Transverse colon (tissue), 4 donors: Measurements from ENCODE around the gene KLHL29. TPM values are rescaled to one million over a fixed set of nuclear protein-coding genes. Genes with fewer than 3 reads are reported as not detected.

Experiments
- DNase-seq: peaks from one replicate; pipeline ENCODE4 v3.0.0-alpha.2; 2019
- H3K27ac ChIP-seq, 4 donors: fragments of 200-600 bp; sonication (generic); 2 replicates each; pipeline ENCODE4 v1.5.1; 2016 to 2018; ENCODE audit warnings: inconsistent platforms in 4 of 4
- H3K27me3 ChIP-seq: fragments of 200-600 bp; sonication (generic); 2 replicates; pipeline ENCODE4 v1.5.1; 2017; ENCODE audit warnings: inconsistent platforms
- H3K36me3 ChIP-seq, 4 donors: fragments of 200-600 bp; sonication (generic); 2 replicates each; pipeline ENCODE4 v1.5.1; 2017 to 2019; ENCODE audit warnings: inconsistent platforms in 4 of 4
- H3K4me1 ChIP-seq, 4 donors: fragments of 200-600 bp; sonication (generic); 2 replicates each; pipeline ENCODE4 v1.5.1; 2017 to 2020; ENCODE audit warnings: inconsistent platforms in 4 of 4
- H3K4me3 ChIP-seq, 4 donors: fragments of 200-600 bp; sonication (generic); 1 replicate in 1 of 4; 2 replicates in 3 of 4; pipeline versions ENCODE4 v1.5.1 to v1.6.1; 2017 to 2019; ENCODE audit warnings: inconsistent platforms in 4 of 4
- H3K9me3 ChIP-seq, 2 donors: fragments of 200-600 bp; sonication (generic); 2 replicates each; pipeline ENCODE4 v1.5.1; 2017 to 2019; ENCODE audit warnings: inconsistent platforms in 2 of 2
- CTCF ChIP-seq, 5 experiments: fragments of 200-600 bp in 3 of 5; fragments of 450-650 bp in 2 of 5; sonication (generic) in 3 of 5; IDR thresholded peaks; 1 replicate in 2 of 5; 2 replicates in 3 of 5; pipeline ENCODE4 v1.5.1; 2016 to 2017; ENCODE audit warnings: antibody characterized with exemption in 5 of 5, inconsistent platforms in 3 of 5, mild to moderate bottlenecking in 2 of 5, moderate library complexity in 1 of 5
- EP300 ChIP-seq: sonication (generic); formaldehyde crosslinking; IDR thresholded peaks from one replicate; pipeline ENCODE4 v1.6.1; 2017; ENCODE audit warnings: antibody characterized with exemption, low read depth
- POLR2A ChIP-seq: fragments of 450-650 bp; IDR thresholded peaks from one replicate; pipeline ENCODE4 v1.6.1; 2016; ENCODE audit warnings: antibody characterized with exemption, mild to moderate bottlenecking, moderate library complexity
- POLR2AphosphoS5 ChIP-seq, 3 donors: sonication (generic); formaldehyde crosslinking; IDR thresholded peaks; one replicate each; pipeline ENCODE4 v1.6.1; 2016; ENCODE audit warnings: antibody characterized with exemption in 3 of 3
- WGBS, 2 donors: methylation state at CpG; one replicate each; pipeline ENCODE4 v1.1.5; 2018; ENCODE audit warnings: low coverage in 1 of 2; 5-methylcytosine and 5-hydroxymethylcytosine counted together
- in situ Hi-C, 4 donors: fragments of 200-750 bp; cut with MboI; loops; one replicate each; pipeline versions ENCODE4 v1.15.0 to v1.15.1; 2017; ENCODE audit warnings: low sequenced_read_pairs in 3 of 4, low pct_ligation_motif_present in 1 of 4, low pct_unique_long_range_greater_than_20kb in 1 of 4
- intact Hi-C: fragments of 100-400 bp; cut with DNase I; formaldehyde crosslinking; loops from one replicate; pipeline ENCODE4 v1.15.1; 2023; ENCODE audit warnings: low total_unique reads
- total RNA-seq, 4 donors: library from RNA; depleted of rRNA; stranded (reverse); fragments of >200 nt; gene quantifications; one replicate each; pipeline ENCODE4 v1.1.0, GENCODE V29; 2016

The KLHL29 gene
- total RNA-seq, 4 donors from 2014 or later = 3.3 to 16.5 (median 5.8) TPM

GRCh38 chr2:23400703-23401102 is 15.7 kb downstream of the KLHL29 start:
- 60 to 93% methylated on average over 1 to 4 of the region's 4 CpGs for WGBS, 2 donors
- Histone ChIP-seq H3K4me1 (peaks cover 10 to 31% (median 19%) of the 10 kb centered on the region in 4 donors), H3K36me3 (no peaks in the 10 kb centered on the region), H3K9me3 (no peaks in the 10 kb centered on the region), H3K27ac (no peak overlapping the region), H3K27me3 (no peaks in the 10 kb centered on the region), H3K4me3 (no peak overlapping the region)
- TF ChIP-seq POLR2AphosphoS5 (IDR thresholded peaks at IDR 0.05) (no peak), EP300 (no peak), POLR2A (no peak)
- intact Hi-C loops (no loop called here), in situ Hi-C loops (no loop called here)
- no peak for DNase-seq

GRCh38 chr2:23401427-23402204 is 16.6 kb downstream of the KLHL29 start:
- H3K27ac ChIP-seq = peak overlapping the region in 1 of 4 donors; percentile 3

GRCh38 chr2:23402205-23402740 is 17.3 kb downstream of the KLHL29 start:
- Histone ChIP-seq H3K4me1 (peaks cover 10 to 31% (median 19%) of the 10 kb centered on the region in 4 donors), H3K4me3 (no peak overlapping the region), H3K27me3 (no peaks in the 10 kb centered on the region), H3K27ac (peak overlapping the region in 1 of 4 donors; percentile 3), H3K36me3 (no peaks in the 10 kb centered on the region), H3K9me3 (no peaks in the 10 kb centered on the region)
- no peak for DNase-seq
- intact Hi-C loops = no loop called here
- in situ Hi-C loops = no loop called here
- TF ChIP-seq CTCF (IDR thresholded peaks at IDR 0.05) (no peak), POLR2AphosphoS5 (IDR thresholded peaks at IDR 0.05) (no peak), POLR2A (no peak), EP300 (no peak)
- 31% methylated on average over 6 of the region's 6 CpGs; no CpG with 5 or more reads in 1 of the 2 donors for WGBS, 2 donors

More at GRCh38 chr2:23401427-23402204, 16.6 kb downstream of the KLHL29 start:
- Histone ChIP-seq H3K4me3 (no peak overlapping the region), H3K27me3 (no peaks in the 10 kb centered on the region), H3K9me3 (no peaks in the 10 kb centered on the region), H3K4me1 (peaks cover 10 to 31% (median 19%) of the 10 kb centered on the region in 4 donors), H3K36me3 (no peaks in the 10 kb centered on the region)
- no peak for DNase-seq
- no peak for TF ChIP-seq POLR2AphosphoS5 (IDR thresholded peaks at IDR 0.05)
- no peak for TF ChIP-seq CTCF (IDR thresholded peaks at IDR 0.05)
- TF ChIP-seq POLR2A = no peak
- TF ChIP-seq EP300 = no peak
- in situ Hi-C loops = no loop called here
- intact Hi-C loops = no loop called here
- WGBS, 2 donors = 70 to 75% methylated on average over 4 to 14 of the region's 14 CpGs

DNA sequence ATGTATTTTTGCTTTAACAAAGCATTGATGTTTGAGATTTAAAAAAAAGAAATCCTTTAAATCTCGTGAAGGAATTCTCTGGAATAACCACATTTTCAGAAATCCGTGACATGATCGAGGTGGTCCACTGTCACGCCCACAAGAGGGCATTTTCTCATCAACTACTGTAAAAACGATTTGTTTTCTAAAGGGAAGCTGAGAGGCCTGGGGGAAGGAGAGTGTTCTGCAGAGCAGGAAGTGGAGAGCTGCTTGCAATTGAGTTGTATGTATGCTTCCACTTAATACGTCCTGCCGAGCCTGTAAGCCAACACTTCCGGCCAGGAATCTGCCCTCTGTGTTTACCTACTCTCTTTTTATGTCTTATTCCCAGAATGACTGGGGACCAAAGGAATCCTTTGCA is 19.4 kb downstream of the KLHL29 start:
- Histone ChIP-seq H3K9me3 (no peaks in the 10 kb centered on the region), H3K27ac (peak overlapping the region; percentile 66 to 77 (median 72)), H3K4me1 (peaks cover 10 to 31% (median 19%) of the 10 kb centered on the region in 4 donors), H3K27me3 (no peaks in the 10 kb centered on the region), H3K4me3 (peak overlapping the region in 1 of 4 donors; percentile 19), H3K36me3 (no peaks in the 10 kb centered on the region)
- in situ Hi-C loops = no loop called here
- intact Hi-C loops = no loop called here
- WGBS, 2 donors = 0 to 7% methylated on average over 8 of the region's 8 CpGs
- TF ChIP-seq POLR2AphosphoS5 (IDR thresholded peaks at IDR 0.05) = peak in 2 of 3 donors; percentile 16 to 59
- no peak for TF ChIP-seq POLR2A
- no peak for TF ChIP-seq CTCF (IDR thresholded peaks at IDR 0.05)
- peak; percentile 71 for DNase-seq
